Ammon's horn (tissue), 1 donor: Measurements from ENCODE around the gene ZNF74.

Experiments
- DNase-seq: peaks from one replicate; pipeline ENCODE4 v3.0.0-alpha.2; 2016; ENCODE audit warnings: low spot score

The ZNF74 gene

GRCh38 chr22:20420157-20420842, 26.3 kb downstream of the ZNF74 start:
- DNase-seq: no peak

GRCh38 chr22:20421507-20421874, 27.5 kb downstream of the ZNF74 start:
- DNase-seq: no peak

GRCh38 chr22:20422271-20423007, 28.5 kb downstream of the ZNF74 start:
- no peak for DNase-seq

- peak; percentile 91 for DNase-seq
These were observed 29.3 kb downstream of the ZNF74 start for GRCh38 chr22:20423008-20423905.

GRCh38 chr22:20423906-20424551, 30.1 kb downstream of the ZNF74 start:
- DNase-seq: peak; percentile 59

- DNase-seq: no peak
These were observed 30.6 kb downstream of the ZNF74 start for GRCh38 chr22:20424568-20424931.

GRCh38 chr22:20424932-20425565, 31.1 kb downstream of the ZNF74 start:
- DNase-seq: no peak

- no peak for DNase-seq
These were observed 31.8 kb downstream of the ZNF74 start for GRCh38 chr22:20425566-20426258.

GRCh38 chr22:20426259-20426615, 32.3 kb downstream of the ZNF74 start:
- DNase-seq: no peak

GRCh38 chr22:20427104-20427944, 33.4 kb downstream of the ZNF74 start:
- DNase-seq: no peak

GRCh38 chr22:20427945-20428417, 34.0 kb downstream of the ZNF74 start:
- no peak for DNase-seq

GRCh38 chr22:20428496-20429253, 34.7 kb downstream of the ZNF74 start:
- no peak for DNase-seq

GRCh38 chr22:20429254-20430100, 35.5 kb downstream of the ZNF74 start:
- DNase-seq: no peak

GRCh38 chr22:20430101-20430719, 36.3 kb downstream of the ZNF74 start:
- DNase-seq: no peak

- no peak for DNase-seq
These were observed 37.0 kb downstream of the ZNF74 start for GRCh38 chr22:20430720-20431510.

GRCh38 chr22:20431511-20432192, 37.7 kb downstream of the ZNF74 start:
- no peak for DNase-seq
